ENCODE results near the gene EFNB3. TPM values are rescaled to one million over a fixed set of nuclear protein-coding genes. Genes with fewer than 3 reads are reported as not detected.

EFNB3 gene
- total RNA-seq, 1 experiment from 2014 or later, result 0.07 TPM

DNA sequence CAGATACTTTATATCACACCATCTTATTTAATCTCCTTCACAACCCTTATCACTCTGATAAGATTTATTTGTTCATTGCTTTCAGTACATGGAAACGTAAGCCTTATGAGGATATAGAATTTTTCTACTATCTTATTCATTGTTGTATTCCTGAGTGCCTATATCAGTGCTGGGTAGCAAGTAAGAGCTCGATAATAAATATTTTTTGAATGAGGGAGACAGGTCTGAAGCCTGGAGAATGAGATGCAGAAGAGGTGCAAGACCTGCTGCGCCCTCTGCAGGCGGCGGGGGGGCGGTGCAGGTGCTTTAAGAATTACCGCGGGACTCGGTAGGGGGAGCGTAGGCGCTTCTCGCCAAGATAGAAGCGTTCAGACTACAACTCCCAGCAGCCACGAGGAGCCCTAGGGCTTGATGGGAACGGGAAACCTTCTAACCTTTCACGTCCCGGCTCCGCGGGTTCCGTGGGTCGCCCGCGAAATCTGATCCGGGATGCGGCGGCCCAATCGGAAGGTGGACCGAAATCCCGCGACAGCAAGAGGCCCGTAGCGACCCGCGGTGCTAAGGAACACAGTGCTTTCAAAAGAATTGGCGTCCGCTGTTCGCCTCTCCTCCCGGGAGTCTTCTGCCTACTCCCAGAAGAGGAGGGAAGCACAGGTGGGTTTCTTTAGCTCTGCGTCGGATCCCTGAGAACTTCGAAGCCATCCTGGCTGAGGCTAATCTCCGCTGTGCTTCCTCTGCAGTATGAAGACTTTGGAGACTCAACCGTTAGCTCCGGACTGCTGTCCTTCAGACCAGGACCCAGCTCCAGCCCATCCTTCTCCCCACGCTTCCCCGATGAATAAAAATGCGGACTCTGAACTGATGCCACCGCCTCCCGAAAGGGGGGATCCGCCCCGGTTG, 16.8 kb upstream of the EFNB3 start, which contains the start of gene WRAP53 (continued):
- TF ChIP-seq, protein P1, sequence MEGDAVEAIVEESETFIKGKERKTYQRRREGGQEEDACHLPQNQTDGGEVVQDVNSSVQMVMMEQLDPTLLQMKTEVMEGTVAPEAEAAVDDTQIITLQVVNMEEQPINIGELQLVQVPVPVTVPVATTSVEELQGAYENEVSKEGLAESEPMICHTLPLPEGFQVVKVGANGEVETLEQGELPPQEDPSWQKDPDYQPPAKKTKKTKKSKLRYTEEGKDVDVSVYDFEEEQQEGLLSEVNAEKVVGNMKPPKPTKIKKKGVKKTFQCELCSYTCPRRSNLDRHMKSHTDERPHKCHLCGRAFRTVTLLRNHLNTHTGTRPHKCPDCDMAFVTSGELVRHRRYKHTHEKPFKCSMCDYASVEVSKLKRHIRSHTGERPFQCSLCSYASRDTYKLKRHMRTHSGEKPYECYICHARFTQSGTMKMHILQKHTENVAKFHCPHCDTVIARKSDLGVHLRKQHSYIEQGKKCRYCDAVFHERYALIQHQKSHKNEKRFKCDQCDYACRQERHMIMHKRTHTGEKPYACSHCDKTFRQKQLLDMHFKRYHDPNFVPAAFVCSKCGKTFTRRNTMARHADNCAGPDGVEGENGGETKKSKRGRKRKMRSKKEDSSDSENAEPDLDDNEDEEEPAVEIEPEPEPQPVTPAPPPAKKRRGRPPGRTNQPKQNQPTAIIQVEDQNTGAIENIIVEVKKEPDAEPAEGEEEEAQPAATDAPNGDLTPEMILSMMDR (IDR thresholded peaks at IDR 0.05 in 2 of 3, conservative IDR thresholded peaks at IDR 0.05 in 1 of 3; ENCODE audit: borderline replicate concordance in 1 of 3, insufficient read depth in 1 of 3, low read depth in 2 of 3, low read length in 2 of 3), result peak; percentile 93 to 99 (median 99)
- TF ChIP-seq TCF7L2 (IDR thresholded peaks at IDR 0.05; ENCODE audit: borderline replicate concordance, extremely low read depth, insufficient read depth, insufficient read length), result no peak
- no peak for TF ChIP-seq EZH2phosphoT487 (IDR thresholded peaks at IDR 0.05; ENCODE audit: borderline replicate concordance)
- TF ChIP-seq RAD21 (IDR thresholded peaks at IDR 0.05; ENCODE audit: low read depth), result peak; percentile 87
- TF ChIP-seq JUND (IDR thresholded peaks at IDR 0.05), result no peak

DNA sequence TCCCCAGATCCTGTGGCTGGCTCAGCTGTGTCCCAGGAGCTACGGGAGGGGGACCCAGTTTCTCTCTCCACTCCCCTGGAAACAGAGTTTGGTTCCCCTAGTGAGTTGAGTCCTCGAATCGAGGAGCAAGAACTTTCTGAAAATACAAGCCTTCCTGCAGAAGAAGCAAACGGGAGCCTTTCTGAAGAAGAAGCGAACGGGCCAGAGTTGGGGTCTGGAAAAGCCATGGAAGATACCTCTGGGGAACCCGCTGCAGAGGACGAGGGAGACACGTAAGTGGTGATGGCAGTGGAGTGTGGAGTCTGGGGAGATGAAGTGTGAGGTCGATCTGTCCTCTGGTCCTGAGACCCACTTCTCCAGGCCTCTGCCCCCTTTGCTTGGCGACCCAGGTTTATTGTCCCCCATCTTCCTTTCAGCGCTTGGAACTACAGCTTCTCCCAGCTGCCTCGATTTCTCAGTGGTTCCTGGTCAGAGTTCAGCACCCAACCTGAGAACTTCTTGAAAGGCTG, 16.1 kb upstream of the EFNB3 start:
- no TSS peak for BruUV-seq (replicated peaks)
- no peak for ATAC-seq

More for the DNA sequence above, 16.1 kb upstream of the EFNB3 start:
- ChIA-PET CTCF (interaction anchor here (1.5 to 3.6 kb wide), 6 partner anchors 56 to 369 kb away, joined by 3 to 54 read pairs (median 16); partner anchors contain the start of genes FXR2, MPDU1, SAT2 and SHBG), RAD21 (ENCODE audit: low non-redundant PET in 1 of 2, low total read pairs in 2 of 2, uncharacterized antibody in 2 of 2, unreplicated experiment in 2 of 2) (no interaction called here), POLR2A (interaction anchor here (1.3 to 3.4 kb wide), 5 partner anchors 26 to 115 kb away, joined by 3 to 31 read pairs (median 13); partner anchors contain the start of gene FXR2)
- peak overlapping the region; percentile 69 for H3K27ac ChIP-seq (ENCODE audit: low read depth, low read length)
- peaks cover 47% of the 10 kb centered on the region for H3K79me2 ChIP-seq (ENCODE audit: insufficient read depth, low read length)
- TF ChIP-seq RAD21 (IDR thresholded peaks at IDR 0.05; ENCODE audit: low read depth) (no peak), SIN3A (IDR thresholded peaks at IDR 0.05; ENCODE audit: low read depth) (no peak), EZH2phosphoT487 (IDR thresholded peaks at IDR 0.05; ENCODE audit: borderline replicate concordance) (no peak)
- H3K4me1 ChIP-seq (ENCODE audit: control insufficient read depth in 1 of 2, insufficient read depth in 2 of 2, low read length in 2 of 2), result peaks cover 26 to 33% of the 10 kb centered on the region in 2 experiments
- H3K36me3 ChIP-seq (ENCODE audit: control insufficient read depth in 1 of 2, insufficient read depth in 2 of 2, low read length in 2 of 2), result peaks cover 0 to 2% of the 10 kb centered on the region in 2 experiments; a peak in 1 of 4 replicates
- H3K27me3 ChIP-seq (ENCODE audit: insufficient read depth, low read length), result no peaks in the 10 kb centered on the region
- no peaks in the 10 kb centered on the region for H4K20me1 ChIP-seq (ENCODE audit: insufficient read depth)
- H3K9me2 ChIP-seq (ENCODE audit: insufficient read depth), result no peaks in the 10 kb centered on the region
- H3K9ac ChIP-seq (ENCODE audit: low read length), result peak overlapping the region; percentile 82
- no peak overlapping the region for H2AFZ ChIP-seq (ENCODE audit: low read depth, low read length, poor library complexity, severe bottlenecking)
- no peaks in the 10 kb centered on the region for H3K9me3 ChIP-seq (ENCODE audit: control insufficient read depth in 1 of 2, insufficient read depth in 1 of 2, low read depth in 1 of 2, low read length in 2 of 2)
- DNase-seq (ENCODE audit: low read depth, low spot score), result no peak
- peak overlapping the region; percentile 88 for H3K4me2 ChIP-seq (ENCODE audit: low read length)
- intact Hi-C loops (cut with micrococcal nuclease), result loop anchor here (5.0 kb wide), 3 partner anchors 177 to 642 kb away; no protein-coding TSS in a partner anchor
- peak overlapping the region; percentile 86 to 100 for H3K4me3 ChIP-seq (replicated peaks in 1 of 2; ENCODE audit: low read depth in 1 of 2, low read length in 2 of 2)

Measured in HCT116 (cell line).